GM23338 (cell line): ENCODE measurements around the gene ZNF281.

ENCODE experiments used
- CTCF ChIP-seq, 2 experiments: fragments of 200-600 bp in 1 of 2; sonication (generic) in 1 of 2; conservative IDR thresholded peaks; 2 replicates each; pipeline versions ENCODE4 v1.5.1 to v1.6.1; 2016 to 2017; ENCODE audit warnings: antibody characterized with exemption in 2 of 2, low read depth in 2 of 2, mild to moderate bottlenecking in 2 of 2, moderate library complexity in 1 of 2
- EZH2phosphoT487 ChIP-seq: fragments of 200-600 bp; sonication (generic); IDR thresholded peaks from one replicate; pipeline ENCODE4 v1.8.1; 2018; ENCODE audit warnings: antibody characterized with exemption; ENCODE audit not compliant: unreplicated experiment
- POLR2AphosphoS5 ChIP-seq: IDR thresholded peaks from 2 replicates; pipeline ENCODE4 v1.6.1; 2016; ENCODE audit warnings: antibody characterized with exemption, low read depth
- REST ChIP-seq: IDR thresholded peaks from one replicate; pipeline ENCODE4 v1.6.1; 2018; ENCODE audit warnings: antibody characterized with exemption; ENCODE audit not compliant: unreplicated experiment
- STAT1 ChIP-seq: IDR thresholded peaks from one replicate; pipeline ENCODE4 v1.6.1; 2016; ENCODE audit warnings: antibody characterized with exemption; ENCODE audit not compliant: unreplicated experiment
- ZNF331 ChIP-seq: fragments of 250-450 bp; sonication (Bioruptor Pico); IDR thresholded peaks from 2 replicates; pipeline ENCODE4 v1.5.0; 2020; ENCODE audit warnings: low read depth, mild to moderate bottlenecking, moderate library complexity

- no peak for TF ChIP-seq POLR2AphosphoS5
- no peak for TF ChIP-seq ZNF331 (CRISPR knock-in tag)
- TF ChIP-seq CTCF (conservative IDR thresholded peaks at IDR 0.05; ENCODE audit: low read depth in 2 of 2) = no peak
- TF ChIP-seq STAT1 = no peak
- no peak for TF ChIP-seq EZH2phosphoT487
- no peak for TF ChIP-seq REST
Observed at GRCh38 chr1:200414657-200415056, 4.8 kb upstream of the ZNF281 start.
